HepG2 (cell line): ENCODE data around the gene CCT3. TPM values are rescaled to one million over a fixed set of nuclear protein-coding genes. Genes with fewer than 3 reads are reported as not detected.

ENCODE experiments used
- ETV6 ChIP-seq: sonication (generic); formaldehyde crosslinking; conservative IDR thresholded peaks from 2 replicates; pipeline ENCODE4 v1.4.0; 2020; ENCODE audit warnings: missing genetic modification reagents
- FLYWCH1 ChIP-seq: sonication (generic); formaldehyde crosslinking; IDR thresholded peaks from 2 replicates; pipeline ENCODE4 v1.8.1; 2023; ENCODE audit warnings: mild to moderate bottlenecking, missing genetic modification reagents
- FOXK1 ChIP-seq: sonication (generic); formaldehyde crosslinking; IDR thresholded peaks from 2 replicates; pipeline ENCODE4 v1.4.0; 2020; ENCODE audit warnings: low read depth, missing genetic modification reagents, borderline replicate concordance
- HMG20A ChIP-seq: IDR thresholded peaks from 2 replicates; pipeline ENCODE4 v1.6.1; 2016; ENCODE audit warnings: borderline replicate concordance
- JUN ChIP-seq: sonication (generic); formaldehyde crosslinking; IDR thresholded peaks from 2 replicates; pipeline ENCODE4 v1.4.0; 2020; ENCODE audit warnings: mild to moderate bottlenecking, missing genetic modification reagents
- MBD4 ChIP-seq: IDR thresholded peaks from 2 replicates; pipeline ENCODE4 v1.6.1; 2012; ENCODE audit warnings: low read length, inconsistent platforms, borderline replicate concordance
- SCMH1 ChIP-seq: sonication (generic); formaldehyde crosslinking; IDR thresholded peaks from 2 replicates; pipeline ENCODE4 v1.9.0; 2021; ENCODE audit warnings: missing genetic modification reagents, mild to moderate bottlenecking, borderline replicate concordance
- SOX5 ChIP-seq: IDR thresholded peaks from 2 replicates; pipeline ENCODE4 v1.6.1; 2016; ENCODE audit warnings: borderline replicate concordance
- SYNCRIP ChIP-seq: fragments of 200-400 bp; formaldehyde crosslinking; IDR thresholded peaks from 2 replicates; pipeline ENCODE4 v1.6.1; 2018; ENCODE audit warnings: mild to moderate bottlenecking, low read depth, low read length; ENCODE audit not compliant: insufficient read depth
- ZNF20 ChIP-seq: sonication (generic); formaldehyde crosslinking; IDR thresholded peaks from 2 replicates; pipeline ENCODE4 v1.4.0; 2020; ENCODE audit warnings: mild to moderate bottlenecking, moderate library complexity, missing genetic modification reagents
- ZNF431 ChIP-seq: sonication (generic); formaldehyde crosslinking; IDR thresholded peaks from 2 replicates; pipeline ENCODE4 v1.9.0; 2022; ENCODE audit warnings: missing genetic modification reagents, low read depth, mild to moderate bottlenecking, borderline replicate concordance
- polyA plus RNA-seq, 8 experiments: library from polyadenylated mRNA; depleted of rRNA in 3 of 8; stranded (reverse) in 7 of 8; unstranded in 1 of 8; fragments of >200 nt; fragmentation: Illumina TruSeq in 4 of 8; extraction: Trizol in 4 of 8; gene quantifications; 2 replicates each; pipeline versions ENCODE4 v1.2.1 to v1.2.3, GENCODE V29; 2011 to 2016; ENCODE audit warnings: low read depth in 4 of 8, missing spikeins in 1 of 8, mixed read lengths in 1 of 8; ENCODE audit not compliant: insufficient read depth in 1 of 8
- total RNA-seq, 5 experiments: library from RNA; depleted of rRNA; stranded (reverse); fragments of >200 nt; fragmentation: Illumina TruSeq; extraction: Trizol; gene quantifications; 2 replicates each; pipeline ENCODE4 v1.2.3, GENCODE V29; 2016; ENCODE audit warnings: low read depth in 1 of 5
- TF ChIP-seq, protein P1 (sequence below): sonication (generic); formaldehyde crosslinking; IDR thresholded peaks from 2 replicates; pipeline ENCODE4 v1.5.1; 2020; ENCODE audit warnings: mild to moderate bottlenecking, missing genetic modification reagents, borderline replicate concordance
- TF ChIP-seq, protein P2 (sequence below): sonication (generic); formaldehyde crosslinking; IDR thresholded peaks from 2 replicates; pipeline ENCODE4 v1.4.0; 2020; ENCODE audit warnings: missing genetic modification reagents
- TF ChIP-seq, protein P3 (sequence below): sonication (generic); formaldehyde crosslinking; IDR thresholded peaks from 2 replicates; pipeline ENCODE4 v1.4.0; 2020; ENCODE audit warnings: mild to moderate bottlenecking, low read depth, missing genetic modification reagents
- TF ChIP-seq, protein P4 (sequence below): sonication (generic); formaldehyde crosslinking; IDR thresholded peaks from 2 replicates; pipeline ENCODE4 v1.5.1; 2020; ENCODE audit warnings: mild to moderate bottlenecking, moderate library complexity, missing genetic modification reagents
- TF ChIP-seq, protein P5 (sequence below): fragments of 450-650 bp; IDR thresholded peaks from 2 replicates; pipeline ENCODE4 v1.6.1; 2016

CCT3 gene
- total and polyA plus RNA-seq, 2 of the 13 experiments (the other 11 are each of a cell fraction or from before 2014, with no cell fraction given): 319 to 615 TPM

DNA sequence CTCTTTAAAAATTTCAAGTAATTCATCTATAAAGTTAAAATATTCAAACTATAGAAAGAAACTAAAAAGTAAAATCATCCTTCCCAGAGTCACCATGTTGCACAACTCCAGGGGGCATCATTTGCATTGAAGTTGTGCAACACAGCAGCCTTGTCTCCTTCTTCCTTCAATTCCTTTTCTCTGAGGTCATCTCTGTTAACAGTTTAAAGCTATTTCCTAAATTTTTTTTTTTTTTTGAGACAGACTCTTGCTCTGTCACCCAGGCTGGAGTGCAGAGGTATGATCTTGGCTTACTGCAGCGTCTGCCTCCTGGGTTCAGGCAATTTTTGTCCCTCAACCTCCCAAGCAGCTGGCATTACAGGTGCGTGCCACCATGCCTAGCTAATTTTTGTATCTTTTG, 38.1 kb upstream of the CCT3 start (continued):
- TF ChIP-seq, protein P1, sequence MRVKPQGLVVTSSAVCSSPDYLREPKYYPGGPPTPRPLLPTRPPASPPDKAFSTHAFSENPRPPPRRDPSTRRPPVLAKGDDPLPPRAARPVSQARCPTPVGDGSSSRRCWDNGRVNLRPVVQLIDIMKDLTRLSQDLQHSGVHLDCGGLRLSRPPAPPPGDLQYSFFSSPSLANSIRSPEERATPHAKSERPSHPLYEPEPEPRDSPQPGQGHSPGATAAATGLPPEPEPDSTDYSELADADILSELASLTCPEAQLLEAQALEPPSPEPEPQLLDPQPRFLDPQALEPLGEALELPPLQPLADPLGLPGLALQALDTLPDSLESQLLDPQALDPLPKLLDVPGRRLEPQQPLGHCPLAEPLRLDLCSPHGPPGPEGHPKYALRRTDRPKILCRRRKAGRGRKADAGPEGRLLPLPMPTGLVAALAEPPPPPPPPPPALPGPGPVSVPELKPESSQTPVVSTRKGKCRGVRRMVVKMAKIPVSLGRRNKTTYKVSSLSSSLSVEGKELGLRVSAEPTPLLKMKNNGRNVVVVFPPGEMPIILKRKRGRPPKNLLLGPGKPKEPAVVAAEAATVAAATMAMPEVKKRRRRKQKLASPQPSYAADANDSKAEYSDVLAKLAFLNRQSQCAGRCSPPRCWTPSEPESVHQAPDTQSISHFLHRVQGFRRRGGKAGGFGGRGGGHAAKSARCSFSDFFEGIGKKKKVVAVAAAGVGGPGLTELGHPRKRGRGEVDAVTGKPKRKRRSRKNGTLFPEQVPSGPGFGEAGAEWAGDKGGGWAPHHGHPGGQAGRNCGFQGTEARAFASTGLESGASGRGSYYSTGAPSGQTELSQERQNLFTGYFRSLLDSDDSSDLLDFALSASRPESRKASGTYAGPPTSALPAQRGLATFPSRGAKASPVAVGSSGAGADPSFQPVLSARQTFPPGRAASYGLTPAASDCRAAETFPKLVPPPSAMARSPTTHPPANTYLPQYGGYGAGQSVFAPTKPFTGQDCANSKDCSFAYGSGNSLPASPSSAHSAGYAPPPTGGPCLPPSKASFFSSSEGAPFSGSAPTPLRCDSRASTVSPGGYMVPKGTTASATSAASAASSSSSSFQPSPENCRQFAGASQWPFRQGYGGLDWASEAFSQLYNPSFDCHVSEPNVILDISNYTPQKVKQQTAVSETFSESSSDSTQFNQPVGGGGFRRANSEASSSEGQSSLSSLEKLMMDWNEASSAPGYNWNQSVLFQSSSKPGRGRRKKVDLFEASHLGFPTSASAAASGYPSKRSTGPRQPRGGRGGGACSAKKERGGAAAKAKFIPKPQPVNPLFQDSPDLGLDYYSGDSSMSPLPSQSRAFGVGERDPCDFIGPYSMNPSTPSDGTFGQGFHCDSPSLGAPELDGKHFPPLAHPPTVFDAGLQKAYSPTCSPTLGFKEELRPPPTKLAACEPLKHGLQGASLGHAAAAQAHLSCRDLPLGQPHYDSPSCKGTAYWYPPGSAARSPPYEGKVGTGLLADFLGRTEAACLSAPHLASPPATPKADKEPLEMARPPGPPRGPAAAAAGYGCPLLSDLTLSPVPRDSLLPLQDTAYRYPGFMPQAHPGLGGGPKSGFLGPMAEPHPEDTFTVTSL (CRISPR knock-in tag): no peak
- no peak for TF ChIP-seq ZNF20
- TF ChIP-seq, protein P2, sequence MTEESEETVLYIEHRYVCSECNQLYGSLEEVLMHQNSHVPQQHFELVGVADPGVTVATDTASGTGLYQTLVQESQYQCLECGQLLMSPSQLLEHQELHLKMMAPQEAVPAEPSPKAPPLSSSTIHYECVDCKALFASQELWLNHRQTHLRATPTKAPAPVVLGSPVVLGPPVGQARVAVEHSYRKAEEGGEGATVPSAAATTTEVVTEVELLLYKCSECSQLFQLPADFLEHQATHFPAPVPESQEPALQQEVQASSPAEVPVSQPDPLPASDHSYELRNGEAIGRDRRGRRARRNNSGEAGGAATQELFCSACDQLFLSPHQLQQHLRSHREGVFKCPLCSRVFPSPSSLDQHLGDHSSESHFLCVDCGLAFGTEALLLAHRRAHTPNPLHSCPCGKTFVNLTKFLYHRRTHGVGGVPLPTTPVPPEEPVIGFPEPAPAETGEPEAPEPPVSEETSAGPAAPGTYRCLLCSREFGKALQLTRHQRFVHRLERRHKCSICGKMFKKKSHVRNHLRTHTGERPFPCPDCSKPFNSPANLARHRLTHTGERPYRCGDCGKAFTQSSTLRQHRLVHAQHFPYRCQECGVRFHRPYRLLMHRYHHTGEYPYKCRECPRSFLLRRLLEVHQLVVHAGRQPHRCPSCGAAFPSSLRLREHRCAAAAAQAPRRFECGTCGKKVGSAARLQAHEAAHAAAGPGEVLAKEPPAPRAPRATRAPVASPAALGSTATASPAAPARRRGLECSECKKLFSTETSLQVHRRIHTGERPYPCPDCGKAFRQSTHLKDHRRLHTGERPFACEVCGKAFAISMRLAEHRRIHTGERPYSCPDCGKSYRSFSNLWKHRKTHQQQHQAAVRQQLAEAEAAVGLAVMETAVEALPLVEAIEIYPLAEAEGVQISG: no peak
- no peak for TF ChIP-seq ETV6 (CRISPR knock-in tag)
- TF ChIP-seq SYNCRIP: no peak
- TF ChIP-seq, protein P3, sequence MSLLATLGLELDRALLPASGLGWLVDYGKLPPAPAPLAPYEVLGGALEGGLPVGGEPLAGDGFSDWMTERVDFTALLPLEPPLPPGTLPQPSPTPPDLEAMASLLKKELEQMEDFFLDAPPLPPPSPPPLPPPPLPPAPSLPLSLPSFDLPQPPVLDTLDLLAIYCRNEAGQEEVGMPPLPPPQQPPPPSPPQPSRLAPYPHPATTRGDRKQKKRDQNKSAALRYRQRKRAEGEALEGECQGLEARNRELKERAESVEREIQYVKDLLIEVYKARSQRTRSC: no peak
- TF ChIP-seq JUN (CRISPR knock-in tag): peak; percentile 80
- TF ChIP-seq ZNF431: no peak
- 0 out of 2 replicates have a peak, but pooled peaks have one; percentile 19 for TF ChIP-seq SOX5
- TF ChIP-seq HMG20A: peak; percentile 39; the same call in 1 of the 2 replicates
- TF ChIP-seq FOXK1 (CRISPR knock-in tag): no peak; the same call in 1 of the 2 replicates
- TF ChIP-seq, protein P4, sequence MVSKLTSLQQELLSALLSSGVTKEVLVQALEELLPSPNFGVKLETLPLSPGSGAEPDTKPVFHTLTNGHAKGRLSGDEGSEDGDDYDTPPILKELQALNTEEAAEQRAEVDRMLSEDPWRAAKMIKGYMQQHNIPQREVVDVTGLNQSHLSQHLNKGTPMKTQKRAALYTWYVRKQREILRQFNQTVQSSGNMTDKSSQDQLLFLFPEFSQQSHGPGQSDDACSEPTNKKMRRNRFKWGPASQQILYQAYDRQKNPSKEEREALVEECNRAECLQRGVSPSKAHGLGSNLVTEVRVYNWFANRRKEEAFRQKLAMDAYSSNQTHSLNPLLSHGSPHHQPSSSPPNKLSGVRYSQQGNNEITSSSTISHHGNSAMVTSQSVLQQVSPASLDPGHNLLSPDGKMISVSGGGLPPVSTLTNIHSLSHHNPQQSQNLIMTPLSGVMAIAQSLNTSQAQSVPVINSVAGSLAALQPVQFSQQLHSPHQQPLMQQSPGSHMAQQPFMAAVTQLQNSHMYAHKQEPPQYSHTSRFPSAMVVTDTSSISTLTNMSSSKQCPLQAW (CRISPR knock-in tag): no peak
- no peak for TF ChIP-seq MBD4
- TF ChIP-seq FLYWCH1 (CRISPR knock-in tag): no peak
- TF ChIP-seq, protein P5, sequence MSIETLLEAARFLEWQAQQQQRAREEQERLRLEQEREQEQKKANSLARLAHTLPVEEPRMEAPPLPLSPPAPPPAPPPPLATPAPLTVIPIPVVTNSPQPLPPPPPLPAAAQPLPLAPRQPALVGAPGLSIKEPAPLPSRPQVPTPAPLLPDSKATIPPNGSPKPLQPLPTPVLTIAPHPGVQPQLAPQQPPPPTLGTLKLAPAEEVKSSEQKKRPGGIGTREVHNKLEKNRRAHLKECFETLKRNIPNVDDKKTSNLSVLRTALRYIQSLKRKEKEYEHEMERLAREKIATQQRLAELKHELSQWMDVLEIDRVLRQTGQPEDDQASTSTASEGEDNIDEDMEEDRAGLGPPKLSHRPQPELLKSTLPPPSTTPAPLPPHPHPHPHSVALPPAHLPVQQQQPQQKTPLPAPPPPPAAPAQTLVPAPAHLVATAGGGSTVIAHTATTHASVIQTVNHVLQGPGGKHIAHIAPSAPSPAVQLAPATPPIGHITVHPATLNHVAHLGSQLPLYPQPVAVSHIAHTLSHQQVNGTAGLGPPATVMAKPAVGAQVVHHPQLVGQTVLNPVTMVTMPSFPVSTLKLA: no peak
- no peak for TF ChIP-seq SCMH1 (CRISPR knock-in tag)
